GM03348 (cell line): Measurements from ENCODE around the gene HDAC8.

Source experiments
- DNase-seq: peaks from one replicate; pipeline ENCODE4 v3.0.0; 2012; ENCODE audit warnings: low spot score

The HDAC8 gene

GRCh38 chrX:72282302-72282701 is 290.3 kb downstream of the HDAC8 start:
- no peak for DNase-seq

- peak; percentile 23 for DNase-seq
These were observed 292.3 kb downstream of the HDAC8 start for GRCh38 chrX:72280321-72280845.
